ENCODE data around the gene NRP1. TPM values are rescaled to one million over a fixed set of nuclear protein-coding genes. Genes with fewer than 3 reads are reported as not detected.
A peak's percentile ranks its signal among the peaks of the same experiment; 100 is the strongest.

The NRP1 gene
- total and polyA plus RNA-seq, 12 donors, result 45.3 to 229 (median 157) TPM

DNA sequence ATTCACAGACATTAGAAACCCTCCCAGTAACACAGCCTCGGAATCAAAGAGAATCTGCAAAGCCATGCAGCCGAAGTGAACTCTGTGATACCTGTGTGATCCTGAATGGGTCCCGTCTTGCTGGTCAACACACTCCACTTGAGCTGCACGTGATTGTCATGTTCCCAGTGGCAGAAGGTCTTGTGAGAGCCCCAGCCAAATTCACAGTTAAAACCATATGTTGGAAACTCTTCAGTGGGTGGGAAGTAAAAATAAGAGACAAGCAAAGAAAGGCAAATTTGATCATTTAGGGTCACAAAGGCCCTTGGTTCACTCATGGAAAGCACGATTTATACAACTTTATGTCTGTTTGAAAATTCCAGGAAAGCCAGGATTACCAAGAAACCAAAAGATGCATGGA lies 142.3 kb downstream of the NRP1 start:
- TF ChIP-seq, protein P1, sequence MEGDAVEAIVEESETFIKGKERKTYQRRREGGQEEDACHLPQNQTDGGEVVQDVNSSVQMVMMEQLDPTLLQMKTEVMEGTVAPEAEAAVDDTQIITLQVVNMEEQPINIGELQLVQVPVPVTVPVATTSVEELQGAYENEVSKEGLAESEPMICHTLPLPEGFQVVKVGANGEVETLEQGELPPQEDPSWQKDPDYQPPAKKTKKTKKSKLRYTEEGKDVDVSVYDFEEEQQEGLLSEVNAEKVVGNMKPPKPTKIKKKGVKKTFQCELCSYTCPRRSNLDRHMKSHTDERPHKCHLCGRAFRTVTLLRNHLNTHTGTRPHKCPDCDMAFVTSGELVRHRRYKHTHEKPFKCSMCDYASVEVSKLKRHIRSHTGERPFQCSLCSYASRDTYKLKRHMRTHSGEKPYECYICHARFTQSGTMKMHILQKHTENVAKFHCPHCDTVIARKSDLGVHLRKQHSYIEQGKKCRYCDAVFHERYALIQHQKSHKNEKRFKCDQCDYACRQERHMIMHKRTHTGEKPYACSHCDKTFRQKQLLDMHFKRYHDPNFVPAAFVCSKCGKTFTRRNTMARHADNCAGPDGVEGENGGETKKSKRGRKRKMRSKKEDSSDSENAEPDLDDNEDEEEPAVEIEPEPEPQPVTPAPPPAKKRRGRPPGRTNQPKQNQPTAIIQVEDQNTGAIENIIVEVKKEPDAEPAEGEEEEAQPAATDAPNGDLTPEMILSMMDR (IDR thresholded peaks at IDR 0.05), result no peak
- peak overlapping the region in 4 of 10 donors; percentile 17 to 83 (median 68) for H3K27ac ChIP-seq
- H3K4me1 ChIP-seq, result peaks cover 13 to 54% (median 48%) of the 10 kb centered on the region in 9 donors
- 65 to 77% methylated on average over 5 of the region's 5 CpGs for WGBS, 2 donors
- intact Hi-C loops (cut with DNase I), result loop anchor here in 9 of 10 donors (2.0 to 10.0 kb wide), 9 partner anchors 83 to 1445 kb away; partner anchors contain the start of gene NRP1 (in 3 of the 9)
- H3K4me3 ChIP-seq, result no peak overlapping the region
- H3K9me3 ChIP-seq, result no peaks in the 10 kb centered on the region
- no peaks in the 10 kb centered on the region for H3K27me3 ChIP-seq
- ATAC-seq, result no peak
- DNase-seq, result no peak
- H3K36me3 ChIP-seq, result peaks cover 0 to 97% (median 20%) of the 10 kb centered on the region in 9 donors

DNA sequence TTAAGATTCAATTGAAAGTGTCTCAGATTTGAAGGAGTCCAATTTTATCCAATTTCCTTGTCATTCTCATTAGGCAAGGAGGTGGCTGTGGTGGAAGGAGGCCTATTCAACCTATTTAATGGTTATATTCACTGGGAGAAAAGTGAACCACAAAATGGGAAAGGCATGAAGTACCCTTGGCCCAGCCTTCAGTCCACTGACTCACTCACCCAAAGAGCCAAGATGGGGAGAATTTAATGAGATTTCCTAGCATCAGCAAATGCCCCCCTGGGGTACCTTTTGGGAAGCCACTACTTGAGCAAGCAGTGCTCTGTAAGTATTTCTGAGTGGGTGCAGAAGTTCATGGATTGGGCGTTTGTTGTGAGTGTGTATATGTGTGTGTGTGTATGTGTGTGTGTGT lies 144.1 kb downstream of the NRP1 start:
- Histone ChIP-seq H3K36me3 (peaks cover 0 to 97% (median 14%) of the 10 kb centered on the region in 9 donors), H3K4me1 (peaks cover 10 to 36% (median 30%) of the 10 kb centered on the region in 9 donors), H3K9me3 (no peaks in the 10 kb centered on the region), H3K27me3 (no peaks in the 10 kb centered on the region), H3K27ac (peak overlapping the region in 2 of 10 donors; percentile 35 to 83), H3K4me3 (no peak overlapping the region)
- 96 to 100% methylated on average over 1 of the region's 1 CpG for WGBS, 2 donors
- ATAC-seq (no peak), DNase-seq (no peak)
- TF ChIP-seq, protein P1 (IDR thresholded peaks at IDR 0.05), result no peak
- intact Hi-C loops (cut with DNase I), result loop anchor here in 9 of 10 donors (5.0 to 10.0 kb wide), 8 partner anchors 84 to 1447 kb away; partner anchors contain the start of gene NRP1 (in 3 of the 9)

DNA sequence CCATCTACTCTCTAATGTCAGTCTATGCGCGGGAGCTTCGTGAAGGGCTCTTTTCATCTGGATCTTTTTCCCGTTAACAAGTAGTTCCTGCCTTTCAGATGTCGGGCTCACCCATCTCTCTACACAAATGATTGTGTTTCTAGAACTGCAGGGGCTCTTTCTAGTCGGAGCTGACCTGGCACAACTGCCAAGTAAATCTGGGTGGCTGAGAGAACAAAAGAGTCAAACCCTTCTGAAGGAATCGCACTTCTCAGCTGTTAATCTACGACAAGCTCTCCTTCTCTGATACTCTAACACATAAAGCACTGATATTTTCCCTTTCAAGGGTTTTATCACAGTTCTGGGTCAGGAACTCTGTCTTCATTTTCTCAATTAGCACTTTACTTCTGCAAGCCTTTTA lies 144.7 kb downstream of the NRP1 start:
- no peaks in the 10 kb centered on the region for H3K27me3 ChIP-seq
- H3K36me3 ChIP-seq, result peaks cover 0 to 97% (median 20%) of the 10 kb centered on the region in 9 donors
- DNase-seq, result no peak
- 86% methylated on average over 8 of the region's 8 CpGs for WGBS, 2 donors
- no peaks in the 10 kb centered on the region for H3K9me3 ChIP-seq
- no peak for ATAC-seq
- H3K4me3 ChIP-seq, result no peak overlapping the region
- TF ChIP-seq, protein P1 (IDR thresholded peaks at IDR 0.05), result no peak
- H3K27ac ChIP-seq, result peak overlapping the region in 2 of 10 donors; percentile 0 to 83
- intact Hi-C loops (cut with DNase I), result loop anchor here in 9 of 10 donors (5.0 to 10.0 kb wide), 8 partner anchors 85 to 1447 kb away; partner anchors contain the start of gene NRP1 (in 3 of the 9)
- peaks cover 10 to 30% (median 26%) of the 10 kb centered on the region in 9 donors for H3K4me1 ChIP-seq

DNA sequence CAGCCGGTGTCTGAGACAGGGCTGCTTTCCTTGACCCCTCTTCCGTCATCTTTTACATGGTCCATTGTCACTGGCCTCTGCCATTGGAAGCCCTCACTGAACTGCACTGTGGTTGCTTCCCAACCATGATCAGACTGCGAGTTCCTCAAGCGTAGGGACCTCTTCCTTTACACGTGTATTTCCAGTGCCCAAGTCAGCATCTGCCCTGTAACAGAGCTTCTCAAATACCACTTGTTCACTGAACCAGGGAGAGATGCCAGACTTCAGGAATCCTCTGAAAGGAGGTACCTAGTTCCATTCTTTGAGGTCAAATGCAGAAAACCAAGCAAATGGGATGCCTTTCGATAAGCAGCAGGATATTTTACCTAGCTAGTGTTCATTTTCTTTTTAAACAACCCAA lies 145.1 kb downstream of the NRP1 start:
- WGBS, 2 donors, result 89 to 95% methylated on average over 6 of the region's 6 CpGs
- H3K36me3 ChIP-seq, result peaks cover 0 to 97% (median 20%) of the 10 kb centered on the region in 9 donors
- TF ChIP-seq, protein P1 (IDR thresholded peaks at IDR 0.05), result no peak

More for the DNA sequence above, 145.1 kb downstream of the NRP1 start:
- intact Hi-C loops (cut with DNase I), result no loop called here
- no peaks in the 10 kb centered on the region for H3K27me3 ChIP-seq
- ATAC-seq, result no peak
- peak overlapping the region in 1 of 10 donors; percentile 83 for H3K27ac ChIP-seq
- no peak overlapping the region for H3K4me3 ChIP-seq
- H3K4me1 ChIP-seq, result peaks cover 10 to 26% (median 22%) of the 10 kb centered on the region in 9 donors
- H3K9me3 ChIP-seq, result no peaks in the 10 kb centered on the region
- DNase-seq, result no peak
